Measurements from ENCODE around the gene C10orf90.

- TF ChIP-seq, protein P1, sequence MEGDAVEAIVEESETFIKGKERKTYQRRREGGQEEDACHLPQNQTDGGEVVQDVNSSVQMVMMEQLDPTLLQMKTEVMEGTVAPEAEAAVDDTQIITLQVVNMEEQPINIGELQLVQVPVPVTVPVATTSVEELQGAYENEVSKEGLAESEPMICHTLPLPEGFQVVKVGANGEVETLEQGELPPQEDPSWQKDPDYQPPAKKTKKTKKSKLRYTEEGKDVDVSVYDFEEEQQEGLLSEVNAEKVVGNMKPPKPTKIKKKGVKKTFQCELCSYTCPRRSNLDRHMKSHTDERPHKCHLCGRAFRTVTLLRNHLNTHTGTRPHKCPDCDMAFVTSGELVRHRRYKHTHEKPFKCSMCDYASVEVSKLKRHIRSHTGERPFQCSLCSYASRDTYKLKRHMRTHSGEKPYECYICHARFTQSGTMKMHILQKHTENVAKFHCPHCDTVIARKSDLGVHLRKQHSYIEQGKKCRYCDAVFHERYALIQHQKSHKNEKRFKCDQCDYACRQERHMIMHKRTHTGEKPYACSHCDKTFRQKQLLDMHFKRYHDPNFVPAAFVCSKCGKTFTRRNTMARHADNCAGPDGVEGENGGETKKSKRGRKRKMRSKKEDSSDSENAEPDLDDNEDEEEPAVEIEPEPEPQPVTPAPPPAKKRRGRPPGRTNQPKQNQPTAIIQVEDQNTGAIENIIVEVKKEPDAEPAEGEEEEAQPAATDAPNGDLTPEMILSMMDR (IDR thresholded peaks at IDR 0.05): no peak
- no peak for TF ChIP-seq POLR2A (IDR thresholded peaks at IDR 0.05)
Measured at GRCh38 chr10:126463286-126463685, 207.2 kb downstream of the C10orf90 start.

All from testis (tissue), 2 donors.